Femur (tissue), 1 donor: ENCODE data around the gene CNOT2.

Experiments
- DNase-seq: peaks from one replicate; pipeline ENCODE4 v3.0.0-alpha.2; 2017

The CNOT2 gene

DNA sequence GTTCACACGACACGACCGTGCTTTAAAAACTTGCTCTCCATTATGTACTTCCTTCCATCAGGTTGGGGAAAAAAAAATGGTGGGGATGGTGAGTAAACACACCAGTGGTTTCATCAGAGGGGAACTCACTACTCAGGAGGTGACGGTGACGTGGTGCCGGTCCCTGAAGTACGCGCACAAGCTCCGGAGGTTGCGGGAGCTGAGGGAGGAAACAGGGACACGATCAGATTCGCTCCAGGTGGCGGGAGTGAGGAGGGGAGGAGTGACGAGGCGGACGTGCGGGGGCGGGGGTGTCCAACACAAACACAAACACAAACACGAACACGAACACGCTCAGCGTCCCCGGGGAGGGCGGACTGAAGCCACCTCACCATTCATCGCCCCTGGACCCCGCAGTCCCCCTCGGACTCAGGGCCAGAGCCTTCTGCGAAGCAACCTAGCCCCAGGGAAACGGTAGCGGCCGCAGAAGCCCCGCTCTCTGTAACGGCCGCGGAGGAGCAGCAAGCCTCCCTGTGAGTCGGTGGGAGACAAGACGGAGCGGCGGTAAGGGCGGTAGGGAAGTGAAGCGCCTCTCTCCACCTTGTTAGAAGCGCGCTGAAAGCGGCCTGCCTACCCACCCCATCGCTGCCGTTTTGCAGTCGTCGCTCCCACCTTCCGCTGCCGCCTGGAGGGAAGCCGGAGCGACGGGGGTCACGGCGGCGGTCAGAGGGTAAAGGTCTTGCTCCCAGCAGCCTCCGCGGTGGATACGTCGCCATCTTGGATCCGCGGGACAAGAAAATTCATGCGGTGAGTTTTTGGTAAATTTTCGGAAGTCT, at the start of gene CNOT2:
TSS of gene CNOT2 (plus strand) at position 739 of the 815 bp plus-strand sequence. CDS start 34,794 bp downstream, outside the sequence.
- DNase-seq, result peak; percentile 95

GRCh38 chr12:70194076-70194475, 49.2 kb upstream of the CNOT2 start:
- no peak for DNase-seq

DNA sequence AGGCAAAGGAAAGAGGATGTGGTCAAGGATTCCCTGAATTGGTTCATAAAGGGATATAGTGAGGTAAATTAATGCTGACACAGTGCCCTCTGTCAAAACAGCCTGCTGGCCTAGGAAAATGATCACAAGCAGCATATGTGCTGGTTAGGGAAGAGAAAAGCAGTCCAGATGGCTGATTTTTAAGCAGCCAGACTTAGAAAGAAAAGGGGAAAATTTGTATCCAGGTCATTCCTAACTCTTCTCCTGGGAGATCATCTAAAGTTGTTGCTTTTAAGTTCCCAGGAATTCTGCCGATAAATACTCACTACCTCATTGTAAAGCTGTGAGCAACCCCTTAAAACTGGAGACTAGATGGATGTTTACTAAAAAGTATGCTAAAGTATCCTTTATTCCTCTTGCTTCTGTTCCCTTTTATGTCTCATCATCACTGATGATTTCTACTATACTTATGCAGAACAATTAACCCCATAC, 46.4 kb upstream of the CNOT2 start:
- DNase-seq, result peak; percentile 21

DNA sequence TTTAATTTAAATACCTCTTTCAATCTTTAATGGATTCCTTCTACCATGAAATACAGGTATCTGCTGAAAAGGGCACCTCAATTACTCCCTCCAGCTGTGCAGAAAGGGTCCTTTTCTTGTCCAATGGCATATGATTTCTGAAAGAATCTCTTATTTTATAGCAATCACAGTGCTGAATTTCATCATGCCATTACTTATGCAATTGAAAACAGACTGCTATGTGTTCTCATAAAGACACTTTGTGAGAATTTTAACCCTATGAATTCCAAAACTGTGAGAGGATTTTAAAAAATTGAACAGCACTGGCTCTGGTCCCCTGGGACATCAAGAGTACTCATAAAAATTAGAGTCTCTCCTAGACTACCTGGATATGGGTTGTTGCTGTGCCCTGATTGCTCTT, 45.9 kb upstream of the CNOT2 start:
- DNase-seq, result no peak

- DNase-seq, result no peak
These were observed 29.5 kb upstream of the CNOT2 start for GRCh38 chr12:70213707-70214106.

- no peak for DNase-seq
These were observed 28.1 kb upstream of the CNOT2 start for GRCh38 chr12:70214972-70215617.

GRCh38 chr12:70217416-70217815, 25.8 kb upstream of the CNOT2 start:
- DNase-seq, result no peak

DNA sequence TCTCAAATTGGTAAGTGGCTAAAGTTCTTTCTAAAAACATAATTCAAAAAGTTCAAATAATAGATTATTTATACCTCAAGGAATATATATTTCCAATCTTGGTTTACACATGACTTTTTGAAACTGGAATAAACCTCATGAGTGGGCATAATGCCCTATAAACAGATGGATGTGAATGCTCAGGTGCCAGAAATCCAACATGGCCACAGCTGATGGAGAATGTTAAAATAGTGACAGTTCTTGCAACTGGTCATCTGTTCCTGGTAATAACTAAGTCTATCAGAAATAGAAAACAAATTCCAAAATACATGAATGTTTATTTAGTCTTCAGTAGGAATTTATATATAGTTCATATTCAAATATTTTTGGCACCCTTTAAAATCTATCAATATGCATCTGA, 21.6 kb upstream of the CNOT2 start:
- no peak for DNase-seq

GRCh38 chr12:70227911-70228310, 15.3 kb upstream of the CNOT2 start:
- DNase-seq, result no peak

DNA sequence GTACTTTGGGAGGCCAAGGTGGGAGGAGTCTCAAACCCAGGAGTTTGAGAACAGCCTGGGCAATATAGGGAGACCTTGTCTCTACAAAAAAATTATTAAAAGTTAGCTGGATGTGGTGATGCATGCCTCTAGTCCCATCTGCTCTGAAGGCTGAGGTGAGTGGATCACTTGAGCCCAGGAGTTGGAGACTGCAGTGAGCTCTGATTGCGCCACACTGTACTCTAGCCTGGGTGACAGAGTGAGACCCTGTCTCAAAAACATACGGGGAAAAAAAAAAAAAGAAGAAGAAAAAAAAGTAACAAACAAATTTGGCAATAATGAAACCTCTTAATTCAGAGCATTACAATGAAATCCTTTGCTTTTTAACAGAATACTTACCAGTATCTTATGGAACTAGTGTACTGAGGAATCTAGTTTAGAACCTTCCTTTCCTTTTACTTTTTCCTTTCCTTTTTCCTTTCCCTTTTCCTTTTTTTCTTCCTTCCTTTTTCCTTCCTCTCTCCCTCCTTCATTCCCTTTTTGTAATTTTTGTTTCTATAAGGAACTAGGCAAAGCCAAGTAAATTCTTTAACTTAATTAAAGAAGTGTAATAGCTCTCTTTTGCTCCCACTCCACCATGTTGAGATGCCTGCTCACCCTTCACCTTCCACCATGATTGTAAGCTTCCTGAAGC, 12.2 kb upstream of the CNOT2 start:
- no peak for DNase-seq

DNA sequence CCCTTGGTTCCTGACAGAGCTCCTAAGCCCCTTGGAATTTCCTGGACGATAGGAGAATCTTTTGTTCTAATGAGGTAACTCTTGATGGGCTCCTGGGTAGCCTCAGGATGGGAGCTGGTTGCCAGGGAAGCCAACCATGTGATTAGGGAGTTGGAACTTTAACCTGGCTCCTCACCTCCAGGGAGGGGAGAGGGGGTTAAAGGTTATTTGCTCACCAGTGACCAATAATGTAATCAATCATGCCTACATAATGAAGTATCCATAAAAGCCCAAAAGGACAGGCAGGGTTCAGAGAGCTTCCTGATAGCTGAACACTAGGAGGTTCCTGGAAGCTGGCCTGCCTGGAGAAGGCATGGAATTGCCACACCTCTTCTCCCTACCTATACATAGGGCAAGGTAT, 6.2 kb upstream of the CNOT2 start:
- DNase-seq, result no peak

GRCh38 chr12:70240673-70241072, 2.6 kb upstream of the CNOT2 start:
- DNase-seq, result no peak

- no peak for DNase-seq
These were observed 1.4 kb upstream of the CNOT2 start for GRCh38 chr12:70241845-70242244.

DNA sequence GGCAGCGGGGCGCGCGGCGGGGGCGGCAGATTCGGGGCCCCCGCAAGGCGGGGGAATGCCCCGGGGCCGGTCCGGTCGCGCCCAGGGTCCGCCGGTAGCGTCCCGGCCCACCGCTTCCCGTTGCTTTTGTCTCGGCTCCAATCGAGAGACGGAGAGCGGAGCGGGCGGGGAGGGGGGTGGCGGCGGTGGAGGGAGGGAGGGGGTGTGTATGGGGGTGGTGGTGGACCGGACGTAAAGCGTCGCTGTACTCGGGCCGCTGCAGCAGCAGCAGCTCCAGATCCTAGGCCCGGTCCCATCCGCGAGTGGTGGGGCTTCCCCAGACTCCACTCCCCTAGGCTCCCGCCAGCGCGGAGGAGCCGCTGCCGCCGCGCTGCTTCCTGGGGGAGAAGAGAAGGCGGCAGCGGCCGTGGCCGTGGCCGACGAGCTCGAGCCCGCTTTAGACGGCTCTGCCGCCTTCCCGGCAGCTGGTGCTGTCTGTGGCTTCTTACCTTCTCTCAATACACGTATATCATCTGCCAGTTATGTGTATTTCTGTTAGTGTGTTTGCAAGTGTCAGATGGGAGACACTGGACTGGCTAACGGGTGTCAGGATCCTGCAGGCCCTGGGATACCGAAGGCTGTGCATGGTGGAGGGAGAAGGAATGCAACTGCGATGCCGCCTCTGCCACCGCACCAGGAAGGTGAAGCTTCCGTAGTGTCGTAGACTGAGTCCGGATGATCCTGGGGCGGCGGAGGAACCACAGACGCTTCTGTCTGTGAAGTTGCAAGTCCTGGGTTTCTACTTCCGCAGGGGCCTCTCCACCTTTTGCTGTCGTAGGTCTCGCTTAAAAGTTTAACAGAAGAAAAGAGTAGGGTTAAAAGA, 508 bp downstream of the CNOT2 start:
- DNase-seq, result peak; percentile 86

GRCh38 chr12:70244409-70244808, 1.2 kb downstream of the CNOT2 start:
- no peak for DNase-seq

DNA sequence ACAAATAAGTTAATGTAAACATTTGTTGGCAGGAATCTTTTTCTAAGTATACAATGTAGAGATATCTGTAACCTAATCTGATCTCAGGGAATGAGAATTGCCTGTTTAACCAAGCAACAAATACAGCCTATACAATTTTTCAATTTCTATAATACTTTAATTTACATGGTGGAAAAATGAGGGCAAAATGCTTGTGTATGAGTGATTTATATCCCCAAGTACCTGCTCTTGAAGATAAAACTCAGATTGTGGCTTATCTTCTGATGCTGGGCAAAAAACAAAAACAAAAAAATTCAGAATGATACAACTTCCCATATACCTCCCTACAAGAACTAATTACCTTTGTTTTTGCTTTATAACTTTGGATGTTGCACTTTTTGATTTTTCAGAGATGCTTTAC, 2.2 kb downstream of the CNOT2 start:
- DNase-seq, result no peak

DNA sequence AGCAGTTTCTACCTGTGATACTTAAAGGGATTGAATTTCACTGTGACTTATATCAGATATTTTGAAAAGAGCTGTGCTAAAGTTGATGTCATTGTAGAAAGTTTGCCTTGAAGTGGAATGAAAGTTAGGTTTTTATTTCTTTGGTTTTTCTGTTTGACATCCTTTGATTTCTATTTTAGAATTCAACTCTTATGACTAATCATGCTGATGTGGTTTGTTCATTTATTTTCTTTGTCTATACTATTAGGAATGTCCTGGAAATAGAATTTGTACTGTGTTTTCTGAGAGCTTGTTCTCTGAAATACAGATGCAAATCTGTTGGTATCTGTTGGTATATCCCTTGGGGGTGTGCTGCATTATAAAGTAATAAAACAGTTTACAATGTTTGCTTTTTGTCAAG, 3.3 kb downstream of the CNOT2 start:
- no peak for DNase-seq

GRCh38 chr12:70247653-70248199, 4.5 kb downstream of the CNOT2 start:
- DNase-seq, result no peak

- DNase-seq, result no peak
These were observed 5.6 kb downstream of the CNOT2 start for GRCh38 chr12:70248876-70249275.

- DNase-seq, result no peak
These were observed 6.7 kb downstream of the CNOT2 start for GRCh38 chr12:70249903-70250302.

DNA sequence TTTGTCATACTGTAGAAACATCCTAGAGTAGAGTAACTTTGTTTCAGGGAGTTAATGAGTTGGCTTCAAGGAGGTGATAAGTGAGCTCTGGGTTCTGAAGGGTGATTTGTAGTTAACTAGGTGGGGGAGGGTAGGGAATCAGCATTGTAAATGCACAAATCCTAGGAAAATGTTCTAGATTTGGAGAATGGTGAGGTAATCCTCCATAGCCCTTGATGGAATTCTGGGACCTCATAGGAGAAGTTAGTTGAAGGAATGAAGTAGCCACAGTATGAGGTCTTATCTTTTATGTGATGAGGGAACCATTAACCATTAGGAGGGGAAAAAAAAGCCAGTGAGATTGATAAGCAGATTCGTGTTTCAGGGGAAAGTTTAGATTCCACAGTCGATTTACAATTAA, 8.0 kb downstream of the CNOT2 start:
- DNase-seq, result no peak

DNA sequence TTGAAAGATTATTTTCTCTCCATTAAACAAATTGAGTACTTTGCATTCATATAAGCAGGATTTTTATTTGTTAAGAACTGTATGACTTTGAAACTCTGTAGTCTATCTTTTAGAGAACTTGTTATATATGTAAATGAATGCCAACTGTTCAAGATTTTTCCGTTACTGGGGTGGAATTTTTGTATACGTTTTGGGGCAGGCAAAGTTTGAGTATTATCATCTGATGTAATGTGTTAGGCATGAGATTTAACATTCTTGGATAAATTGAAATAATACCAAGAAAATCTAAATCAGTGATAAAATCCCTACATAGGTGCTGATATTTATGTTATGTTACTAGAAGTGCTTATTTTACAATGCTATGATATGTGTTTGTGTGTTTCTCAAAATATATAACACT, 8.4 kb downstream of the CNOT2 start:
- DNase-seq, result no peak

DNA sequence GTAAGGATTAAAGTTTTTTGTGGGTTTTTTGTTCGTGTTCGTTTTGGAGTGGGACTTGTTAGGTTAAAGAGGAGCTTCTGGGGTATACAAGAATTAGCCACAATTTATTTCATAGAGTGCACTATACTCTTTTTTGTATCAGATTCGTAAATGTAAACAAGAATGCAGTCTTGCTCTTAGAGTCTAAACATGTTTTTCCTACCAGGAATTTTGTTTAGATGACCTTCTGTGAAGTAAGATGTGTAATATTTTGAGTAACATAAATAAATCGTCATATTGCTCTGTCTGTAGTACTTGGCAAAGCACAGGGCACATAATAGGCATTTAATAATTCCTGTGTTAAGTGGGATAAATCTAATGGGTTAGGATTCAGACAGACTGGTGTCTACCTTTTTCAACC, 9.6 kb downstream of the CNOT2 start:
- DNase-seq, result no peak
